Ureter (tissue), 1 donor: Measurements from ENCODE around the gene DPH5. TPM values are rescaled to one million over a fixed set of nuclear protein-coding genes. Genes with fewer than 3 reads are reported as not detected.

Experiments
- DNase-seq: peaks from one replicate; pipeline ENCODE4 v3.0.0-alpha.2; 2020; ENCODE audit warnings: low spot score
- total RNA-seq: library from RNA; stranded (reverse); gene quantifications from one replicate; pipeline ENCODE4 v1.2.4, GENCODE V29; 2023
- donor health status: DM: yes; HTN: yes; CAD: no.

The DPH5 gene
- total RNA-seq, 1 donor from 2014 or later: 31.7 TPM

GRCh38 chr1:100941580-100942216, 83.9 kb downstream of the DPH5 start:
- DNase-seq: no peak

GRCh38 chr1:100941098-100941527, 84.5 kb downstream of the DPH5 start:
- no peak for DNase-seq

Other genes starting within 250 kb of the DPH5 start
- 22.1 TPM for gene EXTL2, start 130.9 kb downstream of the DPH5 start, total RNA-seq
- gene SLC30A7, start 129.7 kb downstream of the DPH5 start, total RNA-seq: 38.8 TPM
- gene S1PR1, start 211.2 kb upstream of the DPH5 start, total RNA-seq: 38.7 TPM